ENCODE data around the gene TTLL11.

Gene TTLL11

DNA sequence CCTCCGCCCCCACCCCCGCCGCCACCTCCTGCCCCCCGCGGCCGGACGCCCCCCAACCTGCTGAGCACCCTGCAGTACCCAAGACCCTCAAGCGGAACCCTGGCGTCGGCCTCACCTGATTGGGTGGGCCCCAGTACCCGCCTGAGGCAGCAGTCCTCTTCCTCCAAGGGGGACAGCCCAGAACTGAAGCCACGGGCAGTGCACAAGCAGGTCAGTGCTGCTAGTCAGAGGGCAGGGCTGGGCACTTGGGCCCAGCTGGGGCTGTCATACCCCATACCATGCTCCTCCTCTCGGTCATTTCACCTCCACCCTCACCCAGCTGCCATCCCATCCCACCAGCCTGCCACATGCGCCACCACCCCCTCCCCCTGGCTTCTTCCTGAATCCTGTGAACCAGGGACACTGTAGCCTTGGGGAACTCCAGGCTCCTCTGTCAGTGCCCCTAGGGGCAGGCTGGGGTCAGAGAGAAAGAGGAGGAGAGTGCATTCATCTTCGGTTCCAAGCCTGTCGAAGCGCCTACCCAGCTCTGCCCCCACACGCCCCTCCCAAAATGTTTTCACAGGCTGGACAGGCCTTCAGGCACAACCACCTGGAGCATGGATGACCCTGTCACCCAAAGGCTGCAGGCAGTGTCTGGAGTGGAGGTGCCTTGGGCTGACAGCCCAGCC is 319.7 kb downstream of the TTLL11 start:
- no peak for TF ChIP-seq EZH2phosphoT487 (IDR thresholded peaks at IDR 0.05; ENCODE audit: borderline replicate concordance, low read length)
- TF ChIP-seq, protein P1, sequence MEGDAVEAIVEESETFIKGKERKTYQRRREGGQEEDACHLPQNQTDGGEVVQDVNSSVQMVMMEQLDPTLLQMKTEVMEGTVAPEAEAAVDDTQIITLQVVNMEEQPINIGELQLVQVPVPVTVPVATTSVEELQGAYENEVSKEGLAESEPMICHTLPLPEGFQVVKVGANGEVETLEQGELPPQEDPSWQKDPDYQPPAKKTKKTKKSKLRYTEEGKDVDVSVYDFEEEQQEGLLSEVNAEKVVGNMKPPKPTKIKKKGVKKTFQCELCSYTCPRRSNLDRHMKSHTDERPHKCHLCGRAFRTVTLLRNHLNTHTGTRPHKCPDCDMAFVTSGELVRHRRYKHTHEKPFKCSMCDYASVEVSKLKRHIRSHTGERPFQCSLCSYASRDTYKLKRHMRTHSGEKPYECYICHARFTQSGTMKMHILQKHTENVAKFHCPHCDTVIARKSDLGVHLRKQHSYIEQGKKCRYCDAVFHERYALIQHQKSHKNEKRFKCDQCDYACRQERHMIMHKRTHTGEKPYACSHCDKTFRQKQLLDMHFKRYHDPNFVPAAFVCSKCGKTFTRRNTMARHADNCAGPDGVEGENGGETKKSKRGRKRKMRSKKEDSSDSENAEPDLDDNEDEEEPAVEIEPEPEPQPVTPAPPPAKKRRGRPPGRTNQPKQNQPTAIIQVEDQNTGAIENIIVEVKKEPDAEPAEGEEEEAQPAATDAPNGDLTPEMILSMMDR (IDR thresholded peaks at IDR 0.05; ENCODE audit: low read depth, low read length, poor library complexity, severe bottlenecking), result no peak

DNA sequence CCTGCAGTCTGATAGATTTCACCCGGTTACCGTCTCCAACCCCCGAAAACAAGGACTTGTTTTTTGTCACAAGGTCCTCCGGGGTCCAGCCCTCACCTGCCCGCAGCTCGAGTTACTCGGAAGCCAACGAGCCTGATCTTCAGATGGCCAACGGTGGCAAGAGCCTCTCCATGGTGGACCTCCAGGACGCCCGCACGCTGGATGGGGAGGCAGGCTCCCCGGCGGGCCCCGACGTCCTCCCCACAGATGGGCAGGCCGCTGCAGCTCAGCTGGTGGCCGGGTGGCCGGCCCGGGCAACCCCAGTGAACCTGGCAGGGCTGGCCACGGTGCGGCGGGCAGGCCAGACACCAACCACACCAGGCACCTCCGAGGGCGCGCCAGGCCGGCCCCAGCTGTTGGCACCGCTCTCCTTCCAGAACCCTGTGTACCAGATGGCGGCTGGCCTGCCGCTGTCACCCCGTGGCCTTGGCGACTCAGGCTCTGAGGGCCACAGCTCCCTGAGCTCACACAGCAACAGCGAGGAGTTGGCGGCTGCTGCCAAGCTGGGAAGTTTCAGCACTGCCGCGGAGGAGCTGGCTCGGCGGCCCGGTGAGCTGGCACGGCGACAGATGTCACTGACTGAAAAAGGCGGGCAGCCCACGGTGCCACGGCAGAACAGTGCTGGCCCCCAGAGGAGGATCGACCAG is 320.4 kb downstream of the TTLL11 start:
- H3K27me3 ChIP-seq (ENCODE audit: control insufficient read depth, low read length), result no peaks in the 10 kb centered on the region
- no peaks in the 10 kb centered on the region for H4K20me1 ChIP-seq (ENCODE audit: control insufficient read depth, insufficient read depth, low read depth, low read length)
- H3K9me2 ChIP-seq (replicated peaks; ENCODE audit: control insufficient read depth, low read length), result no peaks in the 10 kb centered on the region
- no peak overlapping the region for H3K4me2 ChIP-seq (ENCODE audit: low read length)
- H3K9me3 ChIP-seq (ENCODE audit: control insufficient read depth, insufficient read depth, low read length), result no peaks in the 10 kb centered on the region
- H3K36me3 ChIP-seq (ENCODE audit: control insufficient read depth, low read length), result no peaks in the 10 kb centered on the region
- H3K4me1 ChIP-seq (ENCODE audit: control insufficient read depth, low read length), result no peaks in the 10 kb centered on the region
- H3F3A ChIP-seq (ENCODE audit: control insufficient read depth, insufficient read depth), result no peaks in the 10 kb centered on the region
- no peak overlapping the region for H3K27ac ChIP-seq (ENCODE audit: low read depth, low read length)
- no peaks in the 10 kb centered on the region for H3K79me2 ChIP-seq (ENCODE audit: control insufficient read depth, low read length)
- H3K4me3 ChIP-seq (ENCODE audit: low read length), result no peak overlapping the region
- TF ChIP-seq EZH2phosphoT487 (IDR thresholded peaks at IDR 0.05; ENCODE audit: borderline replicate concordance, low read length), result no peak
- TF ChIP-seq, protein P1 (IDR thresholded peaks at IDR 0.05; ENCODE audit: low read depth, low read length, poor library complexity, severe bottlenecking), result no peak

More for the DNA sequence above, 319.7 kb downstream of the TTLL11 start:
- no peaks in the 10 kb centered on the region for H4K20me1 ChIP-seq (ENCODE audit: control insufficient read depth, insufficient read depth, low read depth, low read length)
- no peak overlapping the region for H3K4me2 ChIP-seq (ENCODE audit: low read length)
- H3K27ac ChIP-seq (ENCODE audit: low read depth, low read length), result no peak overlapping the region
- no peaks in the 10 kb centered on the region for H3F3A ChIP-seq (ENCODE audit: control insufficient read depth, insufficient read depth)
- H3K36me3 ChIP-seq (ENCODE audit: control insufficient read depth, low read length), result no peaks in the 10 kb centered on the region
- no peaks in the 10 kb centered on the region for H3K4me1 ChIP-seq (ENCODE audit: control insufficient read depth, low read length)
- no peak overlapping the region for H3K4me3 ChIP-seq (ENCODE audit: low read length)
- H3K9me3 ChIP-seq (ENCODE audit: control insufficient read depth, insufficient read depth, low read length), result 0 out of 2 replicates have a peak, but pooled peaks cover 4% of the 10 kb centered on the region
- no peaks in the 10 kb centered on the region for H3K9me2 ChIP-seq (replicated peaks; ENCODE audit: control insufficient read depth, low read length)
- no peaks in the 10 kb centered on the region for H3K79me2 ChIP-seq (ENCODE audit: control insufficient read depth, low read length)
- no peaks in the 10 kb centered on the region for H3K27me3 ChIP-seq (ENCODE audit: control insufficient read depth, low read length)

Measured in DOHH2 (cell line).